GM19397 (cell line): Measurements from ENCODE around the gene ZNF514.
"Not testable (repeated sequence)": the region's sequence is repeated elsewhere in the genome, so short reads cannot be mapped to it uniquely, and the experiment has no call there.

Experiments used
- ATAC-seq: cut with Tn5 transposase; IDR thresholded peaks from one replicate; pipeline ENCODE4 v1.9.1; 2021; ENCODE audit warnings: mild to moderate bottlenecking, moderate library complexity; ENCODE audit not compliant: unreplicated experiment

ZNF514 gene

GRCh38 chr2:95143838-95144237 is 15.8 kb downstream of the ZNF514 start:
- no peak for ATAC-seq

DNA sequence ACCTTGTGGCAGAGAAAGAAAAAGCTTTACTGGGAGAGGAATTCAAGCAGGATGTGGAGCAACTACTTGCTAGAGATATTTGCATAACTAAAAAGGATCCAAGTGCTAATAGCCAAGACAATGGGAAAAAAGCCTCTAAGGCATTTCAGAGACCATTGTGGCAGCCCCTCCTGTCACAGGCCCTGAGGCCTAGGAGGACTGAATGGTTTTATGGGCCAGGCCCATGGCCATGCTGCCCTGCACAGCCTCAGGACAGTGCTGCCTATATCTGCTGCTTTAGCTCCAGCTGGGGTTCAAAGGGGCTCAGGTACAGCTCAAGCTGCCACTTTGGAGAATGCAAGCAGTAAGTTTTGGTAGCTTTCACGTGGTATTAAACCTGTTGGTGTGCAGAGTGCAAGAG is 20.9 kb downstream of the ZNF514 start:
- no peak for ATAC-seq

GRCh38 chr2:95122197-95122551 is 37.5 kb downstream of the ZNF514 start:
- ATAC-seq = peak; percentile 5

- ATAC-seq = peak; percentile 98
These were observed 38.0 kb downstream of the ZNF514 start, which contains the start of gene MRPS5 for GRCh38 chr2:95121407-95122196. Gene MRPS5, minus strand, starts transcription at chr2:95121808. Its CDS starts 17 bp downstream, at chr2:95121791.

GRCh38 chr2:95121093-95121406 is 38.6 kb downstream of the ZNF514 start:
- no peak for ATAC-seq

GRCh38 chr2:95115418-95115817 is 44.2 kb downstream of the ZNF514 start:
- ATAC-seq = peak; percentile 87

DNA sequence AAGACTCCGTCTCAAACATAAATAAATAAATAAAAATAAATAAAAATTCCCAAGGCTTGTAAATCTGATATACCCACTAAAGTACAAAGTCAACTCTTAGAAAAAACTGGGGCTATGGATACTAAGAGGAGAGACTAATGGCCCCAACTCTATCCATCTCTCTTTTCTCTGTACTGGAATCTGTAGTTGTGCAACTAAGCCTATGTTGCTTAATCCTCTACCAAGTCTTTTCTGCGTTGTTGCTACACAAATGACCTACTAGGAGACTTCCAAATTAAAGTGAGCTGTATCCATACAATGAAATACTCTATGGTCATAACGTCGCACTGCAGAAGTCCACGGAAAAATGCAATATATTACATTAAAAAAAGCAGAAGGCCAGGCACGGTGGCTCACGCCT is 46.2 kb downstream of the ZNF514 start:
- ATAC-seq = no peak

DNA sequence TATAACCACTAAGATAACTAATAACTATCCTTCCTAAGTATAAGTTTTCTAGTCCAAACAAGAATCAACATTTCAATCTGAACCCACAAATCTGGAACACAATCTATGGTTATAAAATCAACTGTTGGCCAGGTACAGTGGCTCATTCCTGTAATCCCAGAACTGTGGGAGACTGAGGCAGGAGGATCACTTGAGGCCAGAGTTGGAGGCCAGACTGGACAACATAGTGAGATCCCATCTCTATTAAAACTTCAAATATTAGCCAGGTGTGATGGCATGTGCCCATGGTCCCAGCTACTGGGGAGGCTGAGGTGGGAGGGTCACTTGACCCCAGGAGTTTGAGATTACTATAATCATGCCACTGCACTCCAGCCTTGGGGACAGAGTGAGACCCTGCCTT is 49.3 kb downstream of the ZNF514 start:
- ATAC-seq = no peak

DNA sequence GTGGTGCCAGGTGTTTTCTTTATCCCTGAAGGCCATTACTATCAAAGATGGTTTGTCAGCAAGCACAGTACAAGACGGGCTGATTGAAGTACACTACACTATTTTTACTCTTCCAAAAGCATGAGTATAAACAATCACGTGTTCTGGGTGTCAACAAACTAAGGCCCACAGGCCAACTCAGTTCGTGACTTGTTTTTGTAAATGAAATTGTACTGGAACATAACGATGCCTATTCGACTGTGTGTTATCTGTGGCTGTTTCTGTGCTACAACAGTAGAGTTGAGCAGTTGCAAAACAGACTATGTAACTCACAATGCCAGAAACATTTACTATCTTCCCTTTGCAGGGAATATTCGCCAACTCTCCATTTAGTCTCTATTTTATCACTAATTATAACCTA is 50.4 kb downstream of the ZNF514 start:
- ATAC-seq = no peak

DNA sequence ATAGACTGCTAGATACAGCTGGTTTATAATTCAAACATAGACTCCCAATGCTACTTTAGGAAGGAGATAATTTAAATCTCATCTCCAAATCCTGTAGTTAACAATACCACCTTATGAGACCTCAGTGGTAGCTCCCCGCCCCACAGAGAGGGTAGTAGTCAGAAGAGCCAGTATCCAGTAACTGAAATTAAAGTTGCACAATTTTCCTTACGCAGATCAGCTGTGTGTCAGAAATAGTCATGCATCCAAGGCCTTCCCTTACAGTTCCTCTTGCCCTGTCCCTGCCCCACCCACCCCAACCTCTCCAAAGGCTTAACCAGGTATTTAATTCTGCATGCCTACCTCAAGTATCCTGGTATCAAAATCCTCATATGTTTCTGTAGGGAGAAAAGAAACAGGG is 53.6 kb downstream of the ZNF514 start:
- ATAC-seq = no peak

DNA sequence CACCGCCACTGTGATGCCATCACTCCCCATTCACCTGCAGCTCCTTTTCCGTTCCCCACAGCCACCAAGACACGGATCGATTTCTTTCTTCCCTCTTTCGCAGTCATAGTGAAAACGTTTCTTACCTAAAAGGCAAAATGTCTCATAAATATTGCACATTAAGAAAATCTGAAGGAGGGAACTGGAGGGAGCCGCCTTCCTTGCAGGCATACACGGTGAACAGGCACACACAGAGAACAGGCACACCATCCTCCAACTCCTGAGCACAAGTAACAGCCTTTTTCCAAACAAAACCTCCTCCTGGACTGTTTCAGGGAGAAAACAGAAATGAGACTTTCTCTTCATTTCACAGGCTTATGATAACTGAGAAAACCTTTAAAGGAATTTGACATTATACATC is 55.0 kb downstream of the ZNF514 start:
- ATAC-seq = no peak

DNA sequence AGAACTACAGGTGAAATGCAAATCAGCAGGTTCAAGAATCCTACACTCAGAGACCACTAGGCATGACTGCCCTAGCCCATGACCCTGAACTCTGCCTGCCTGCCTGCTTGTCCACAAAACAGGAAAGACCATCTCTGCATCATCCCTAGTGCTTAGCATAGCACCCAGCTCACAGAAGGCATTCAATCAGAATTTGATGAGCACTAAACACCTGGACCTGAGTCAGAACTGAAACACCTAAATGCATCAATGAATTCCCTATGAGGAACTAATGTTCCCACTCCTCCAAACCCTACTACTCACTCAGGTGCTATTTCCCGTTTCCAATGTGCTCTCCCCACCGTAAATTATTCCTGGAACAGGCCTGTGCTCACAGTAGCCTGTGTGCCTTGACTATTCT is 59.7 kb downstream of the ZNF514 start:
- ATAC-seq = no peak

GRCh38 chr2:95098273-95098672 is 61.4 kb downstream of the ZNF514 start:
- not testable (repeated sequence) for ATAC-seq
